ENCODE results near the gene GOLGA1.
A peak's percentile ranks its signal among the peaks of the same experiment; 100 is the strongest.
"Not testable (repeated sequence)": the region's sequence is repeated elsewhere in the genome, so short reads cannot be mapped to it uniquely, and the experiment has no call there.

Gene GOLGA1

DNA sequence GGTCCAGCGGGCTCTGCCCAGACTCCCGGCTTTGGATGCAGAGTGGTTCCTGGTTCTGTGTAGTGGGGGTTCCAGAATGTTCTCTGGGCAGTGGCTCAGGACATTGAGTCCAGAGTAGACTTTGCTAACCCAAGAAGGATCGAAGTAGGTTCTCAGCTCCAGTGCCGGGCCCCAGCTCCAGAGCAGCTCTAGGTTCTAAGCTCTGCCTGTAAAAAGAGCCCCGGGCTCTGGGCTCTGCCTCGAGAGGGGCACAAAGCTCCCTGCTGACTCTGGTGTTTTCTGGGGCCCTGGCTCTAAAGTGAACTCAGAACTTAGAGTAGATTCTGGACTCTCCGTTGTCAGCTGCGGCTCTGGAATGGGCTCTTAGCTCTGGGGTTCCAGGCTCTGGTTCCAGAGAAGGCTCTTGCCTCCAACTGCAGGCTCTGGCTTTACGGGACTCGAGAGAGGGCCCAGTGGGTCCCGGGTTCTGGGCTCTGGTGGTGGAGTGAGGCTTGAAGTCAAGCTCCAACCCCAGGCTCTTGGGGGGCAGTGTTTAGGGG, 87.2 kb downstream of the GOLGA1 start:
- peak overlapping the region; percentile 57; the same call in 1 of the 2 replicates for H3K4me3 ChIP-seq (ENCODE audit: low read length)
- no peaks in the 10 kb centered on the region for H3K9me3 ChIP-seq (ENCODE audit: insufficient read depth, low read depth, low read length)
- H3K27me3 ChIP-seq (ENCODE audit: insufficient read depth, low read length) = no peaks in the 10 kb centered on the region
- no peak overlapping the region for H3K9ac ChIP-seq (ENCODE audit: low read depth, low read length)
- H3K4me1 ChIP-seq (ENCODE audit: insufficient read depth, low read length) = no peaks in the 10 kb centered on the region; the same call in 1 of the 2 replicates
- peaks cover 21% of the 10 kb centered on the region for H3K36me3 ChIP-seq (ENCODE audit: insufficient read depth, low read depth, low read length)
- no peak overlapping the region for H3K27ac ChIP-seq (ENCODE audit: low read length)

DNA sequence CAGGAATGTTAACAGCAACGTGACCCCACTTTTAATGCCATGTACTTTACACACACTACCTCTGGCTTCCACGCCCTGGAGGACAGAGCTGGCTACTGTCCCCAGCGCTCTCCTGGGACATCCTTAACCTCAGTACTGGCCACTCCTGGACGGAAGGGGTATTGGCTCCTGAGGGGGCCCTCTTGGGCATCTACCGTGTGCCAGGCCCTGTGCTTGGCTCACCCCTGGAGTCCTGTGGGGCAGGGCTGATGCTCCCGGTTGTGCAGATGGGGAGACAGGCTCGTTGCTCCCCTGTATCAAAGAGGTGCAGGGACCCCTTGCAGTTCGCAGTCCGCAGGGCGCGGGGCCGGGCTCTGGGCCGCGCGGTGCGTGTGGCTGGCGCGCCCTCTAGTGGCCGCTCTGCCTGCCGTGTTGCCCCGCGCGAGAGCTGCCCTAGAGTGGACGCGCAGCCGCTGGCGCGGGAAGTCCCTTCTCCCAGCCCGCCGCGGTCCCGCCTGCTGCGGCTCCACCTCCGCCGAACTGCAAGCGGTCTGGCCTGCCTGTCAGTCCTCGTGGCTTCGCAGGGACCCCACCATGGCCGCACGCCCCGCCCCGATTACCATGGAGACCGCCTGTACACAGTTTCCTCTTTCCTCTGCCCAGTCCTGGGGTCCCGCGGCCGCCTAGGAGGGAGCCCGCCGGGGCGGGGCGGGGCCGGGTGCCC, 87.9 kb downstream of the GOLGA1 start, which contains the start of gene WDR38:
TSS of gene WDR38 (plus strand) at position 632 of the 703 bp plus-strand sequence. CDS start 72 bp downstream, outside the sequence.
- Histone ChIP-seq H3K27ac (ENCODE audit: low read length) (no peak within 1 kb of the TSS), H3K4me1 (ENCODE audit: insufficient read depth, low read length) (no peaks in the 10 kb centered on the region; the same call in 1 of the 2 replicates), H3K9me3 (ENCODE audit: insufficient read depth, low read depth, low read length) (no peaks in the 10 kb centered on the region), H3K9ac (ENCODE audit: low read depth, low read length) (no peak within 1 kb of the TSS; the same call in 1 of the 2 replicates), H3K27me3 (ENCODE audit: insufficient read depth, low read length) (no peaks in the 10 kb centered on the region), H3K4me3 (ENCODE audit: low read length) (peak within 1 kb of the TSS; percentile 57), H3K36me3 (ENCODE audit: insufficient read depth, low read depth, low read length) (peaks cover 14% of the 10 kb centered on the region)

DNA sequence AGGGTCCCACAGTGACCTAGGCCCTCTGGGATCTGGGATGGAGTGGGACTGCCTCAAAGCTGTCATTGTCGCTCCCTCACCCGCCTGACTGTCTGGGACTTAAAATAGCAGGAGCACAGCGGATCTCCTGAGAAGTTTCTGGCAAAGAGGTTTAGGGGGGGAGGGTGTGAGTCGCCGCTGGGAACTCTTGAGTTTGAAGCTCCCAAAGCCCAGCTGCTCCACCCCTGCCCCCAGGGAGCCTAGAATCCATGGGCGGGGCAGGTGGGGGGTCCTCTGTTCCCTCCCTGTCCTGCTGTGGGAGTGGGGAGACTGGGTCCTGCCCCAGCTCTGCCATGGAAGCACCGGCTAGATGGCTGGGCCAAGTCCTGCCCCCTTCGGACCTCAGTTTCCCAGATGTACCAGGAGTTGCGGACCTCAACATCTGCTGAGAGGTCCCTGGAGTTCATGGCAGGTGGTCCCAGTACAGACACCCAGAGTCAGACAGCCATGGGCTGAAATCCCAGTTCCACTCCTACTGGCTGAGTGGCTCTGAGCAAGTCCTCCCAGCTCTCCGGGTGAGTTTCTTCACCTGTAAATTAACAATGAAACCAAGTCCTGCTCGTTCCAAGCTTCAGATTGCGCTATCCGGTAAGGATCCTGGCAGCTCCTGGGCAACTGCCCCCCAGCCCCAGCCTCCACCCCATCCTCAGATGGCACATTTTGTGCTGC, 88.6 kb downstream of the GOLGA1 start:
- no peaks in the 10 kb centered on the region; the same call in 1 of the 2 replicates for H3K4me1 ChIP-seq (ENCODE audit: insufficient read depth, low read length)
- peaks cover 7% of the 10 kb centered on the region for H3K36me3 ChIP-seq (ENCODE audit: insufficient read depth, low read depth, low read length)
- no peaks in the 10 kb centered on the region for H3K9me3 ChIP-seq (ENCODE audit: insufficient read depth, low read depth, low read length)
- no peak overlapping the region; the same call in 1 of the 2 replicates for H3K9ac ChIP-seq (ENCODE audit: low read depth, low read length)
- peak overlapping the region; percentile 57; the same call in 1 of the 2 replicates for H3K4me3 ChIP-seq (ENCODE audit: low read length)
- no peaks in the 10 kb centered on the region for H3K27me3 ChIP-seq (ENCODE audit: insufficient read depth, low read length)
- no peak overlapping the region for H3K27ac ChIP-seq (ENCODE audit: low read length)

DNA sequence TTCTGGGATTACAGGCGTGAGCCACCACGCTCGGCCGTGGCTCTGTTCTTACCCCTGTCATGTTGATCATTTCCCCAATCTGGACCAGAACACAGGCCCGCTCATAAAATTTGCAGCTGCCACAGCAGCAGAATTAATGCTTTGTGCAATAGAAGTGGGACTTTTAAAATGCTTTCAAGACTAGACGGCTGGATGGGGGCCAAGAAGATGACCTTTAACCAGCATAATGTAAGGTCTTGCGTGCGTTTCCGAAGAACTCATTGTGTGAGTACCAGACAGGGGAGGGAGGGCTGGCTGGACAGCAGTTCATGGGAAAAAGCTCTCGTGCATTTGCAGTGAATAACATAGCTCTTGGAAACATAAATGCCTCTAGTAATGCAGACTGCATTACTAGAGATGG, 91.1 kb downstream of the GOLGA1 start:
- H3K9me3 ChIP-seq (ENCODE audit: insufficient read depth, low read depth, low read length) = no peaks in the 10 kb centered on the region
- H3K27me3 ChIP-seq (ENCODE audit: insufficient read depth, low read length) = no peaks in the 10 kb centered on the region
- H3K4me1 ChIP-seq (ENCODE audit: insufficient read depth, low read length) = no peaks in the 10 kb centered on the region; the same call in 1 of the 2 replicates
- H3K36me3 ChIP-seq (ENCODE audit: insufficient read depth, low read depth, low read length) = no peaks in the 10 kb centered on the region
- H3K27ac ChIP-seq (ENCODE audit: low read length) = no peak overlapping the region
- no peak overlapping the region for H3K4me3 ChIP-seq (ENCODE audit: low read length)
- no peak overlapping the region for H3K9ac ChIP-seq (ENCODE audit: low read depth, low read length)

DNA sequence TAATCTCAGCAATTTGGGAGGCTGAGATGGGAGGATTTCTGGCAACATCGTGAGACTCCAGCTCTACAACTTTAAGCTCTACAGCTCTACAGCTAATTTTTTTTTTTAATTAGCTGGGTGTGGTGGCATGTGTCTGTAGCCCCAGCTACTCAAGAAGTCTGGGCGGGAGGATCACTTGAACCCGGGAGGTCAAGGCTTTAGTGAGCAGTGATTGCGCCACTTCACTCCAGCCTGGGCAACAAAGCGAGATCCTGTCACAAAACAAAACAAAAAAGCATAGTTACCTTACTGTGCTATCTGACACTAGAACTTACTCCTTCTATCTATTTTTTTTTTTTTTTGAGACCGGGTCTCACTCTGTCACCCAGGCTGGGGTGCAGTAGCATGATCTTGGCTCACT, 93.9 kb downstream of the GOLGA1 start:
- H3K27ac ChIP-seq (ENCODE audit: low read length) = no peak overlapping the region
- H3K9me3 ChIP-seq (ENCODE audit: insufficient read depth, low read depth, low read length) = no peaks in the 10 kb centered on the region
- H3K4me3 ChIP-seq (ENCODE audit: low read length) = no peak overlapping the region
- no peaks in the 10 kb centered on the region for H3K4me1 ChIP-seq (ENCODE audit: insufficient read depth, low read length)
- no peaks in the 10 kb centered on the region for H3K27me3 ChIP-seq (ENCODE audit: insufficient read depth, low read length)
- H3K9ac ChIP-seq (ENCODE audit: low read depth, low read length) = no peak overlapping the region
- no peaks in the 10 kb centered on the region for H3K36me3 ChIP-seq (ENCODE audit: insufficient read depth, low read depth, low read length)

DNA sequence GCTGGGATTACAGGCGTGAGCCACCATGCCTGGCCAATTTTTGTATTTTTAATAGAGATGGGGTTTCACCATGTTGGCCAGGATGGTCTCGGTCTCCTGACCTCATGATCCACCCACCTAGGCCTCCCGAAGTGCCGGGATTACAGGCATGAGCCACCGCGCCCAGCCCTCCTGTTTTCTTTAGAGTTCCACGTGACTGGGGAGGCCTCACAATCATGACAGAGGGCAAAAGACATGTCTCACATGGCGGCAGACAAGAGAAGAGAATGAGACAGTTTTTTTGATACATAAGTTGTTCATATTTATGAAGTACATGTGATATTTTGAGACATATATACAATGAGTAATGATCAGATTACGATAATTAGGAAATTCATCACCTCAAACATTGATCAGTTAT, 94.4 kb downstream of the GOLGA1 start:
- H3K9ac ChIP-seq (ENCODE audit: low read depth, low read length); H3K9me3 ChIP-seq (ENCODE audit: insufficient read depth, low read depth, low read length); H3K4me1 ChIP-seq (ENCODE audit: insufficient read depth, low read length); H3K27me3 ChIP-seq (ENCODE audit: insufficient read depth, low read length); H3K27ac ChIP-seq (ENCODE audit: low read length); H3K36me3 ChIP-seq (ENCODE audit: insufficient read depth, low read depth, low read length); H3K4me3 ChIP-seq (ENCODE audit: low read length): not testable (repeated sequence)

DNA sequence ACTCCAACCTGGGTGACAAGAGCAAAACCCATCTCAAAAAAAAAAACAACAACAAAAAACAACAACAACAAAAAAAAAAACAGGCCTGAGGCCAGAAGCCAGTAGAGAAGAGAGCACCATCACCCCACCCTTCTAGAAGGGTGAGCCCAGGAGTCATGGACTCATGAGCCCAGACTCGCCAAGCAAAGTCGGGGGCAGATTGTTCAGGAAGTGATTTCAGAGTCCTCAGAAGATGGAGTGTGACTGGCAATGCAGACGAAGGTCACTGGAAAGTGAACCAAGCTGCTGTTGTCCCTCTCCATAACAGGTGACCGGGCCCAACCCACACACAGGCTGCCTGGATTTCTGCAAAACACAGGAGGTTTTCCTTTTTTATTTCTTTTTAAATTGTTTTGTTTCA, 96.6 kb downstream of the GOLGA1 start:
- Histone ChIP-seq H3K4me1 (ENCODE audit: insufficient read depth, low read length) (no peaks in the 10 kb centered on the region), H3K4me3 (ENCODE audit: low read length) (no peak overlapping the region), H3K9me3 (ENCODE audit: insufficient read depth, low read depth, low read length) (no peaks in the 10 kb centered on the region), H3K27ac (ENCODE audit: low read length) (no peak overlapping the region), H3K9ac (ENCODE audit: low read depth, low read length) (no peak overlapping the region), H3K36me3 (ENCODE audit: insufficient read depth, low read depth, low read length) (no peaks in the 10 kb centered on the region), H3K27me3 (ENCODE audit: insufficient read depth, low read length) (no peaks in the 10 kb centered on the region)

DNA sequence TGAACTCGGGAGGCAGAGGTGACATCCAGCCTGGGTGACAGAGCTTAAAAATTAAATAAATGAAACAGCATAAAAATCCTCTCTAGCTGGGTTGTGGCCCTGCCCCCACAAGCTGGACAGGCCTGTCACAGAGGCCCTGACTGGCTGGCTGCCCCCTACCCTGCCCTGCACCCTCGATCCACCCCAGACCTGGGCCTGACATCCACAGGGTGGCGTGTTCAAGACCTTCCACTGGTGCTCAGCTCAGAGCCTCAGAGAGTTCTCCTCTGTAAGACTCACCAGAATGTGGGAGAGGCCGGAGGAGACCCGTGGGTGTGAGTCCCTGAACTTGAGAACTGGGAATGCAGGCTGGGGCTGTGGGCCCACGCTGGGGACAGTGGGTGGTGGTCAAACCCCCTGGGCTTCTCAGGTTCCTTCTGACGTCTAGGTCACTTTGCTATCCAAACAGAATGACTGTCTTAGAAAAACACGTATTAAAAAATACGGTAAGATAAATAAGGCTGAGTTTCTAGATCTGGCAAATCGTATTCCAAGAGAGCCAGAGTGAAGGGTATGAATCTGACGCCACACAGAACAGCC, 97.3 kb downstream of the GOLGA1 start:
- Histone ChIP-seq H3K9ac (ENCODE audit: low read depth, low read length) (no peak overlapping the region), H3K4me3 (ENCODE audit: low read length) (no peak overlapping the region), H3K27ac (ENCODE audit: low read length) (no peak overlapping the region), H3K27me3 (ENCODE audit: insufficient read depth, low read length) (no peaks in the 10 kb centered on the region), H3K36me3 (ENCODE audit: insufficient read depth, low read depth, low read length) (no peaks in the 10 kb centered on the region), H3K4me1 (ENCODE audit: insufficient read depth, low read length) (no peaks in the 10 kb centered on the region), H3K9me3 (ENCODE audit: insufficient read depth, low read depth, low read length) (no peaks in the 10 kb centered on the region)

DNA sequence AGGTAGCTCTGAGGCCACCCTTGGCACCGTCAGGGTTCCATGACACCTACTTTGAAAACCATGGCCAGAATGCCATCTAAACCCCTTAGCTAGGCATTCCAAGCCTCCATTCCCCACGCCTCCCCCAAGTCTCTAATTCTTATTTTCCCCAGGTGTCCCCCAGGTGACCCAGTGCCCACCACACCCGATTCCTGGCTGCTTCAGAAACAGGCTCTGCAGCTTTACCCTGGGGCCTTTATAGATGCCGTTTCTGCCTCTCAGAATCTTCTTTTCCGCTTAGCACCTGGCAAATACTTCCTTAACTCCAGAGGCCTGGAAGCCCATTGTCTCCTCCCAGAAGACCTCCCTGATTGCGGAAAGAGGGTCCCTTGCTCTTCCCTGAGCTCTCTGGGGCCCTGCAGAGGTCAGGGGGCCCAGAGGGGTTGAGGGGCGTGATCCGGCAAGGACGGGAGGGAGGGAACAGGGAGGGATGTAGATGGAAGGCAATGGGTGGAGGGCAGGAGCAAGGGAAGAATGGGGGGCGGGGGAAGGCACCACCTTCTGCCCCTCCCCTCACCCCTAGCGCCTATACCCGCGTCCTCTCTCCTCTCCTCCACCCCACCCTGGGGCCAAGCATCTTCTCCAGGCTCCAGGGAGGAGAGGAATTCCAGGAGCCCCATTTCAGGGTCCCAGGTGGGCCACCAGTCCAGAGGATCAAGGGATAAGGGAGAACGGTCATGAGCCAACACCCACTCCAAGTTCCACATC, 99.6 kb downstream of the GOLGA1 start:
- no peaks in the 10 kb centered on the region for H3K36me3 ChIP-seq (ENCODE audit: insufficient read depth, low read depth, low read length)
- no peaks in the 10 kb centered on the region for H3K27me3 ChIP-seq (ENCODE audit: insufficient read depth, low read length)
- no peaks in the 10 kb centered on the region for H3K9me3 ChIP-seq (ENCODE audit: insufficient read depth, low read depth, low read length)
- no peak overlapping the region for H3K4me3 ChIP-seq (ENCODE audit: low read length)
- no peaks in the 10 kb centered on the region for H3K4me1 ChIP-seq (ENCODE audit: insufficient read depth, low read length)
- no peak overlapping the region for H3K9ac ChIP-seq (ENCODE audit: low read depth, low read length)
- H3K27ac ChIP-seq (ENCODE audit: low read length) = no peak overlapping the region

DNA sequence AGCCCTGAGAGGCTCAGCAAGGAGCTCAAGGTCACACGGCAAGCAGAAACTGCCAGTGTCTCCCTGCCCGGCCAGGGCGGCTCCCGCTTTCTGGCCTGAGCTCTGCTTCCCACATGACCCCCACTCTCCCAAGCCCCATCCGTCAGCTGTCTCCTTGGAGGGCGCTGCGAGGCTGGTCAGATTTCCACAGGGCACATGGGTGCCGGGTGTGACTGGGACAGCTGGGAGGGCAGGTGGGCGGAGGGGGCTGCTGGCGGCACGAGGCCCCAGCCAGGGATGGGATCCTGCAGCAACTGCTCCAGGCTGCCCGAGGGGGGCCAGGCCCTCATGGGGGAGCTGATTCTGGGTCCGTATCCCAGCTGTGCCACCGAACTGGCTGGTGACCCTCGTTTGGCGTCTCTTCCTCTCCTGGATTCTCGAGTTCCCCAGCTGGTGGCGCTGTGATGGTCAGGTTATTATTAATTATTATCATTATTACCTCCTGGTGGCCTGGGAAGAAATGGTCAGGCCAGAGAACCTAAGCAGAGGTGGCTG, 100.5 kb downstream of the GOLGA1 start:
- Histone ChIP-seq H3K9ac (ENCODE audit: low read depth, low read length) (no peak overlapping the region), H3K27ac (ENCODE audit: low read length) (no peak overlapping the region), H3K4me3 (ENCODE audit: low read length) (no peak overlapping the region), H3K4me1 (ENCODE audit: insufficient read depth, low read length) (no peaks in the 10 kb centered on the region), H3K27me3 (ENCODE audit: insufficient read depth, low read length) (no peaks in the 10 kb centered on the region), H3K36me3 (ENCODE audit: insufficient read depth, low read depth, low read length) (no peaks in the 10 kb centered on the region), H3K9me3 (ENCODE audit: insufficient read depth, low read depth, low read length) (no peaks in the 10 kb centered on the region)
